Neural cell (in vitro differentiated cells): ENCODE results near the gene SP9.

Source experiments
- EZH2 ChIP-seq: fragments of 200-600, 300-800 bp; shearing (Covaris generic), sonication (generic); IDR thresholded peaks from 2 replicates; pipeline ENCODE4 v1.6.1; 2014; ENCODE audit warnings: antibody characterized with exemption, low read length, borderline replicate concordance, mild to moderate bottlenecking; ENCODE audit not compliant: insufficient read depth, poor library complexity, severe bottlenecking
- POLR2AphosphoS5 ChIP-seq: IDR thresholded peaks from 2 replicates; pipeline ENCODE4 v1.6.1; 2012
- SMC3 ChIP-seq: fragments of 450-650 bp; conservative IDR thresholded peaks from 2 replicates; pipeline ENCODE4 v1.6.1; 2014; ENCODE audit warnings: antibody characterized with exemption, mild to moderate bottlenecking, moderate library complexity; ENCODE audit not compliant: poor library complexity
- TAF1 ChIP-seq: IDR thresholded peaks from 2 replicates; pipeline ENCODE4 v1.6.1; 2012; ENCODE audit warnings: low read depth
- TF ChIP-seq, protein P1 (sequence below): fragments of 450-650 bp; IDR thresholded peaks from 2 replicates; pipeline ENCODE4 v1.5.1; 2014; ENCODE audit warnings: antibody characterized with exemption, mild to moderate bottlenecking, moderate library complexity; ENCODE audit not compliant: poor library complexity, severe bottlenecking

DNA sequence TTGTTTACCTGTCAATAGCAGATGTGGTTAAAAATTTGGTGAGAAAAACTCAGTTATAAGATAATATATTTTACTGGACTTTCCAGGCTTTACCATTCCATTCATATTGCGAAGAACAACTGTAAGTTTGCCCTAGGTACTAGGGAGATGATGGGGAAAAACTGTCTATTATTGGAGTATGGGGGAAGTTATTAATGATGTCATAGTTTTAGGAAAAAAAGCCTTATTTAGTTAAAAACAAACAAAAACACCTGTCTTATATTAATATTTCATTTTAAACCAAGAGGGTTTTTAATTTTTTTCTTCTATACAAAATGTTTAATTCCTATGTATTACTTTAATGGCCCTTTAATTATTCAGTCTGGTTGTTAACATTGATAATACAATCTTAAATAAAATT, 18.2 kb downstream of the SP9 start:
- TF ChIP-seq POLR2AphosphoS5 (no peak), EZH2 (no peak), TAF1 (no peak), SMC3 (no peak)
- TF ChIP-seq, protein P1, sequence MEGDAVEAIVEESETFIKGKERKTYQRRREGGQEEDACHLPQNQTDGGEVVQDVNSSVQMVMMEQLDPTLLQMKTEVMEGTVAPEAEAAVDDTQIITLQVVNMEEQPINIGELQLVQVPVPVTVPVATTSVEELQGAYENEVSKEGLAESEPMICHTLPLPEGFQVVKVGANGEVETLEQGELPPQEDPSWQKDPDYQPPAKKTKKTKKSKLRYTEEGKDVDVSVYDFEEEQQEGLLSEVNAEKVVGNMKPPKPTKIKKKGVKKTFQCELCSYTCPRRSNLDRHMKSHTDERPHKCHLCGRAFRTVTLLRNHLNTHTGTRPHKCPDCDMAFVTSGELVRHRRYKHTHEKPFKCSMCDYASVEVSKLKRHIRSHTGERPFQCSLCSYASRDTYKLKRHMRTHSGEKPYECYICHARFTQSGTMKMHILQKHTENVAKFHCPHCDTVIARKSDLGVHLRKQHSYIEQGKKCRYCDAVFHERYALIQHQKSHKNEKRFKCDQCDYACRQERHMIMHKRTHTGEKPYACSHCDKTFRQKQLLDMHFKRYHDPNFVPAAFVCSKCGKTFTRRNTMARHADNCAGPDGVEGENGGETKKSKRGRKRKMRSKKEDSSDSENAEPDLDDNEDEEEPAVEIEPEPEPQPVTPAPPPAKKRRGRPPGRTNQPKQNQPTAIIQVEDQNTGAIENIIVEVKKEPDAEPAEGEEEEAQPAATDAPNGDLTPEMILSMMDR = no peak
